MCF 10A (cell line): ENCODE results near the gene TRIM67. TPM values are rescaled to one million over a fixed set of nuclear protein-coding genes. Genes with fewer than 3 reads are reported as not detected.
A peak's percentile ranks its signal among the peaks of the same experiment; 100 is the strongest.
"Not testable (repeated sequence)": the region's sequence is repeated elsewhere in the genome, so short reads cannot be mapped to it uniquely, and the experiment has no call there.

Experiments
- BruUV-seq: library from RNA; stranded (reverse); fragments of 400-500 nt; replicated peaks from 2 replicates; lab custom pipeline; 2021; lab: Mats Ljungman, UMichigan
- CTCF ChIA-PET: fragments of 300-600 bp; sonication (Branson Sonifier 250); formaldehyde crosslinking; extraction: SDS; loops from one replicate; lab custom pipeline; 2021; ENCODE audit warnings: antibody characterized with exemption, inconsistent platforms; lab: Yijun Ruan, JAX
- POLR2A ChIA-PET: fragments of 300-600, 350-650 bp; sonication (Branson Sonifier 250); formaldehyde crosslinking; extraction: SDS; loops from one replicate; lab custom pipeline; 2020; ENCODE audit warnings: antibody characterized with exemption, inconsistent platforms; lab: Yijun Ruan, JAX
- DNase-seq: peaks from one replicate; pipeline ENCODE4 v3.0.0-alpha.2; 2018; ENCODE audit not compliant: unreplicated experiment
- H3K27ac Mint-ChIP-seq: one replicate; pipeline ENCODE4 v1.8.0; 2022; ENCODE audit warnings: mild to moderate bottlenecking, low read depth, mixed read lengths; ENCODE audit not compliant: unreplicated experiment
- H3K27me3 Mint-ChIP-seq: one replicate; pipeline ENCODE4 v1.8.0; 2022; ENCODE audit warnings: mixed read lengths; ENCODE audit not compliant: insufficient read depth, unreplicated experiment
- H3K36me3 Mint-ChIP-seq: one replicate; pipeline ENCODE4 v1.8.0; 2022; ENCODE audit warnings: mild to moderate bottlenecking, moderate library complexity, mixed read lengths; ENCODE audit not compliant: insufficient read depth, unreplicated experiment
- H3K4me1 Mint-ChIP-seq: one replicate; pipeline ENCODE4 v1.8.0; 2022; ENCODE audit warnings: mixed read lengths; ENCODE audit not compliant: insufficient read depth, unreplicated experiment
- H3K4me3 Mint-ChIP-seq: one replicate; pipeline ENCODE4 v1.8.0; 2022; ENCODE audit warnings: mild to moderate bottlenecking, moderate library complexity, mixed read lengths; ENCODE audit not compliant: unreplicated experiment
- H3K9me3 Mint-ChIP-seq: one replicate; pipeline ENCODE4 v1.8.0; 2022; ENCODE audit warnings: mixed read lengths; ENCODE audit not compliant: unreplicated experiment
- intact Hi-C: fragments of 100-400 bp; cut with micrococcal nuclease; formaldehyde crosslinking; loops from 2 replicates; pipeline ENCODE4 v1.14.1; 2022
- total RNA-seq: library from RNA; stranded (reverse); gene quantifications from 2 replicates; pipeline ENCODE4 v1.2.3, GENCODE V29; 2022
- TF ChIP-seq, protein P1 (sequence below): fragments of 200-600 bp; IDR thresholded peaks from one replicate; pipeline ENCODE4 v1.8.0; 2022; ENCODE audit warnings: antibody characterized with exemption, mild to moderate bottlenecking; ENCODE audit not compliant: unreplicated experiment

TRIM67 gene
- total RNA-seq, 1 experiment from 2014 or later: not detected

DNA sequence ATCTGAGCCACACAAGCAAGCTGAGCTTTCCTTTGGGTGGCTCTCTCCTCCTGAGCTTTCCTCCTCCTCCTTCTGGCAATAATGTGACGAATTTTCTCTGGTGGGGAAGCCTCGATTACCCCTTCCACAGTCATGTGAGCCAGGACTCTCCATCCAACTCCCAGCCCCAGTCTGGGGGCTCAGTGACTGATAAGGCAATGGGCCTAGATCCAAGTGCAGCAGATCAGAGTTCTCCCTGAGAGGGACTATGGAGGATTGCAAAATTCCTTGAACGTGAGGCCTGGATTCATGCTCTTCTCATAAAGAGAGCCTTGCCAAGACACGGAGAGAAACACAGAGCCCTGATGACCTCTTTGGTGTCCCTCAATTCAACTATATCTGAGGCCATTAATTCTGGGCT lies 31.3 kb upstream of the TRIM67 start:
- BruUV-seq: no TSS peak
- Mint-ChIP-seq H3K27me3 (no peaks in the 10 kb centered on the region), H3K27ac (no peak overlapping the region), H3K36me3 (no peaks in the 10 kb centered on the region), H3K4me1 (no peaks in the 10 kb centered on the region), H3K4me3 (no peak overlapping the region), H3K9me3 (no peaks in the 10 kb centered on the region)
- POLR2A ChIA-PET: no interaction called here
- CTCF ChIA-PET: interaction anchor here (0.7 kb wide), 1 partner anchor 83 kb away, joined by 3 read pairs; no protein-coding TSS in a partner anchor
- intact Hi-C loops: no loop called here
- no peak for DNase-seq
- TF ChIP-seq, protein P1, sequence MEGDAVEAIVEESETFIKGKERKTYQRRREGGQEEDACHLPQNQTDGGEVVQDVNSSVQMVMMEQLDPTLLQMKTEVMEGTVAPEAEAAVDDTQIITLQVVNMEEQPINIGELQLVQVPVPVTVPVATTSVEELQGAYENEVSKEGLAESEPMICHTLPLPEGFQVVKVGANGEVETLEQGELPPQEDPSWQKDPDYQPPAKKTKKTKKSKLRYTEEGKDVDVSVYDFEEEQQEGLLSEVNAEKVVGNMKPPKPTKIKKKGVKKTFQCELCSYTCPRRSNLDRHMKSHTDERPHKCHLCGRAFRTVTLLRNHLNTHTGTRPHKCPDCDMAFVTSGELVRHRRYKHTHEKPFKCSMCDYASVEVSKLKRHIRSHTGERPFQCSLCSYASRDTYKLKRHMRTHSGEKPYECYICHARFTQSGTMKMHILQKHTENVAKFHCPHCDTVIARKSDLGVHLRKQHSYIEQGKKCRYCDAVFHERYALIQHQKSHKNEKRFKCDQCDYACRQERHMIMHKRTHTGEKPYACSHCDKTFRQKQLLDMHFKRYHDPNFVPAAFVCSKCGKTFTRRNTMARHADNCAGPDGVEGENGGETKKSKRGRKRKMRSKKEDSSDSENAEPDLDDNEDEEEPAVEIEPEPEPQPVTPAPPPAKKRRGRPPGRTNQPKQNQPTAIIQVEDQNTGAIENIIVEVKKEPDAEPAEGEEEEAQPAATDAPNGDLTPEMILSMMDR: no peak

DNA sequence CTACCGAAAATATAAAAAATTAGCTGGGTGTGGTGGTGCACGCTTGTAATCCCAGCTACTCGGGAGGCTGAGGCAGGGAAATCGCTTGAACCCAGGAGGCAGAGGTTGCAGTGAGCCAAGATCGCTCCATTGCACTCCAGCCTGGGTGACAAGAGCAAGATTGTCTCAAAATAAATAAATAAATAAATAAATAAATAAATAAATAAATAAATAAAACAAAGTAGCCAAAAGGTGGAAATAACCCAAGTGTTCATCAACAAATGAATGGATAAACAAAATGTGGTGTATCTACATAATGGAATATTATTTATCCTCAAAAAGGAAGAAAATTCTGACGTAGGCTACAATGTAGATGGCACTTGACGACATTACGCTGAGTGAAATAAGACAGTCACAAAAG lies 29.3 kb upstream of the TRIM67 start:
- H3K4me1 Mint-ChIP-seq, H3K27me3 Mint-ChIP-seq, BruUV-seq, CTCF ChIA-PET, H3K27ac Mint-ChIP-seq, H3K4me3 Mint-ChIP-seq, DNase-seq, intact Hi-C loops, H3K9me3 Mint-ChIP-seq, H3K36me3 Mint-ChIP-seq, POLR2A ChIA-PET: not testable (repeated sequence)

DNA sequence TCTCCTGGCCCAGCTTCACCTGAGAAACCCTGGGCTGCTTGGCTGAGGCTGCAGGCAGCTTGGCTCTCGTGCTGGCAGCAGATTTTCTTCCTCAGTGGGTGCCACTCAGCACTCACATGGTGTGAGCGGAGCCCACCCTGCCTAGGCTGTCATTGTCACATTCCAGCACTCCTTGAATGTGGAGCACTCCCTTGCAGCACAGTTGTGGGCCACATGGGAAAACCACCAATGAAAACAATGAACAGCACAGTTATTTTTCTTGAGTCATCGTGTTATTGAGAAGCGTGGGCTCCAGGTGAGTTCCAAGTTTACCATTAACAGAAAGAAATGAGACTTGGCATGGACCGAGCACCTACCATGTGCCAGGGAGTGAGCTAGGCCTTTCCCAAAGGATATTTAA lies 27.2 kb upstream of the TRIM67 start:
- no peak overlapping the region for H3K27ac Mint-ChIP-seq
- ChIA-PET CTCF (interaction anchor here (0.7 kb wide), 1 partner anchor 72 kb away, joined by 5 read pairs; no protein-coding TSS in a partner anchor), POLR2A (interaction anchor here (0.5 kb wide), 1 partner anchor 98 kb away, joined by 3 read pairs; no protein-coding TSS in a partner anchor)
- no peaks in the 10 kb centered on the region for H3K36me3 Mint-ChIP-seq
- no peak overlapping the region for H3K4me3 Mint-ChIP-seq
- no peaks in the 10 kb centered on the region for H3K27me3 Mint-ChIP-seq
- H3K9me3 Mint-ChIP-seq: no peaks in the 10 kb centered on the region
- intact Hi-C loops: no loop called here
- peak; percentile 18 for DNase-seq
- peaks cover 7% of the 10 kb centered on the region for H3K4me1 Mint-ChIP-seq
- BruUV-seq: no TSS peak
- TF ChIP-seq, protein P1: no peak

DNA sequence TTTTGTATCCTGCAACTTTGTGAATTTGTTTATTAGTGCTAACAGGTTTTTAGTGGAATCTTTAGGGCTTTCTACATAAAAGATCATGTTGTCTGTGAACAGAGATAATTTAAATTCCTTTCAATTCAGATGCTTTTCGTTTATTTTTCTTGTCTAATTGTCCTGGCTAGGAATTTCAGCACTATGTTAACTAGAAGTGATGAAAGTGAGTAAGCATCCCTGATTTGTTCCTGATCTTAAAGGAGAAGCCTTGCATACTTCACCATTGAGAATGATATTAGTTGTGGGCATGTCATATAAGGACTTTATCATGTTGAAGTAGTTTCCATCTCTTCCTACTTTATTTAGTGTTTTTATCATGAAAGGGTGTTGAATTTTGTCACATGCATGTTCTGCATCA lies 23.6 kb upstream of the TRIM67 start:
- Mint-ChIP-seq H3K4me3 (no peak overlapping the region), H3K27ac (no peak overlapping the region), H3K27me3 (peaks cover 20% of the 10 kb centered on the region), H3K9me3 (no peaks in the 10 kb centered on the region), H3K4me1 (peaks cover 22% of the 10 kb centered on the region), H3K36me3 (no peaks in the 10 kb centered on the region)
- ChIA-PET CTCF (no interaction called here), POLR2A (no interaction called here)
- no peak for DNase-seq
- no TSS peak for BruUV-seq
- TF ChIP-seq, protein P1: no peak
- intact Hi-C loops: no loop called here
